Activated naive CD4-positive, alpha-beta T cell treated with anti-CD3 and anti-CD28 coated beads, Interleukin-2, amount 50 U/mL, for 72 hours (primary cell): Measurements from ENCODE around the gene TOPORS. TPM values are rescaled to one million over a fixed set of nuclear protein-coding genes. Genes with fewer than 3 reads are reported as not detected.
"Not testable (repeated sequence)": the region's sequence is repeated elsewhere in the genome, so short reads cannot be mapped to it uniquely, and the experiment has no call there.

Experiments
- ATAC-seq, 2 donors: fragments of 150-1000 bp; cut with Tn5 transposase; 2 replicates each; pipeline ENCODE4 v1.10.0; 2021; ENCODE audit warnings: mild to moderate bottlenecking in 2 of 2, moderate library complexity in 2 of 2
- DNase-seq, 2 donors: peaks; one replicate each; pipeline ENCODE4 v3.0.0; 2021 to 2022; ENCODE audit warnings: low spot score in 2 of 2
- H3K27ac Mint-ChIP-seq, 2 donors: one replicate each; pipeline ENCODE4 v1.8.0; 2022; ENCODE audit warnings: mild to moderate bottlenecking in 2 of 2, mixed read lengths in 2 of 2
- H3K36me3 Mint-ChIP-seq, 2 donors: one replicate each; pipeline ENCODE4 v1.8.0; 2022; ENCODE audit warnings: mixed read lengths in 2 of 2
- H3K9me3 Mint-ChIP-seq, 2 donors: one replicate each; pipeline ENCODE4 v1.8.0; 2022; ENCODE audit warnings: mixed read lengths in 2 of 2
- total RNA-seq, 2 donors: library from RNA; stranded (reverse); gene quantifications; one replicate each; pipeline ENCODE4 v1.2.3, GENCODE V29; 2022

Gene TOPORS
- total RNA-seq: 10 to 100 TPM; 14.1 to 20.9 TPM

- ATAC-seq: peak; percentile 81 to 83
- Mint-ChIP-seq H3K9me3 (no peaks in the 10 kb centered on the region), H3K36me3 (peaks cover 27 to 30% of the 10 kb centered on the region in 2 donors), H3K27ac (peak within 1 kb of the TSS; percentile 97 to 100)
- peak; percentile 85 to 87 for DNase-seq
Observed at GRCh38 chr9:32552172-32552872, at the start of gene TOPORS, which contains the start of gene SMIM27. Gene TOPORS, minus strand, starts transcription at chr9:32552586. Its CDS starts 150 bp downstream, at chr9:32552436. Gene SMIM27, plus strand, starts transcription at chr9:32552327. Its CDS starts 108 bp downstream, at chr9:32552435.

GRCh38 chr9:32599021-32599420 is 46.6 kb upstream of the TOPORS start:
- not testable (repeated sequence) for DNase-seq, H3K27ac Mint-ChIP-seq, H3K9me3 Mint-ChIP-seq, H3K36me3 Mint-ChIP-seq, ATAC-seq

GRCh38 chr9:32596936-32597335 is 44.5 kb upstream of the TOPORS start:
- DNase-seq: no peak
- Mint-ChIP-seq H3K27ac (no peak overlapping the region), H3K9me3 (peaks cover 5 to 7% of the 10 kb centered on the region in 2 donors), H3K36me3 (no peaks in the 10 kb centered on the region)
- ATAC-seq: no peak

- Mint-ChIP-seq H3K27ac (no peak overlapping the region), H3K36me3 (no peaks in the 10 kb centered on the region), H3K9me3 (peaks cover 5 to 7% of the 10 kb centered on the region in 2 donors)
- no peak for DNase-seq
- ATAC-seq: no peak
Observed at GRCh38 chr9:32596096-32596865, 43.9 kb upstream of the TOPORS start.

- DNase-seq (no peak), ATAC-seq (no peak)
- Mint-ChIP-seq H3K36me3 (no peaks in the 10 kb centered on the region), H3K27ac (no peak overlapping the region), H3K9me3 (no peaks in the 10 kb centered on the region)
Observed at GRCh38 chr9:32590898-32591297, 38.5 kb upstream of the TOPORS start.

- H3K36me3 Mint-ChIP-seq: no peaks in the 10 kb centered on the region
- H3K27ac Mint-ChIP-seq: no peak overlapping the region
- ATAC-seq (no peak), DNase-seq (no peak)
- H3K9me3 Mint-ChIP-seq: no peaks in the 10 kb centered on the region
Observed at GRCh38 chr9:32590476-32590875, 38.1 kb upstream of the TOPORS start.

- DNase-seq (no peak), ATAC-seq (peak in 1 of 2 donors; percentile 60)
- no peak overlapping the region for H3K27ac Mint-ChIP-seq
- no peaks in the 10 kb centered on the region for H3K9me3 Mint-ChIP-seq
- H3K36me3 Mint-ChIP-seq: no peaks in the 10 kb centered on the region
Observed at GRCh38 chr9:32589083-32589723, 36.8 kb upstream of the TOPORS start.

GRCh38 chr9:32587901-32588300 is 35.5 kb upstream of the TOPORS start:
- no peak overlapping the region for H3K27ac Mint-ChIP-seq
- no peaks in the 10 kb centered on the region for H3K9me3 Mint-ChIP-seq
- DNase-seq: no peak
- H3K36me3 Mint-ChIP-seq: no peaks in the 10 kb centered on the region
- peak; percentile 62 to 71 for ATAC-seq

GRCh38 chr9:32584784-32585183 is 32.4 kb upstream of the TOPORS start:
- ATAC-seq: no peak
- no peaks in the 10 kb centered on the region for H3K36me3 Mint-ChIP-seq
- no peaks in the 10 kb centered on the region for H3K9me3 Mint-ChIP-seq
- no peak overlapping the region for H3K27ac Mint-ChIP-seq
- DNase-seq: no peak

GRCh38 chr9:32581512-32582143 is 29.2 kb upstream of the TOPORS start:
- H3K36me3 Mint-ChIP-seq: no peaks in the 10 kb centered on the region
- DNase-seq (peak in 1 of 2 donors; percentile 31), ATAC-seq (peak; percentile 26 to 72)
- H3K9me3 Mint-ChIP-seq: no peaks in the 10 kb centered on the region
- no peak overlapping the region for H3K27ac Mint-ChIP-seq

GRCh38 chr9:32580631-32581300 is 28.4 kb upstream of the TOPORS start:
- ATAC-seq: no peak
- DNase-seq: no peak
- H3K27ac Mint-ChIP-seq: no peak overlapping the region
- no peaks in the 10 kb centered on the region for H3K9me3 Mint-ChIP-seq
- H3K36me3 Mint-ChIP-seq: no peaks in the 10 kb centered on the region

- no peaks in the 10 kb centered on the region for H3K36me3 Mint-ChIP-seq
- DNase-seq: peak in 1 of 2 donors; percentile 79
- no peaks in the 10 kb centered on the region for H3K9me3 Mint-ChIP-seq
- peak in 1 of 2 donors; percentile 43 for ATAC-seq
- no peak overlapping the region for H3K27ac Mint-ChIP-seq
Observed at GRCh38 chr9:32579706-32580331, 27.4 kb upstream of the TOPORS start.

- no peaks in the 10 kb centered on the region for H3K36me3 Mint-ChIP-seq
- DNase-seq: no peak
- H3K9me3 Mint-ChIP-seq: no peaks in the 10 kb centered on the region
- ATAC-seq: no peak
- no peak overlapping the region for H3K27ac Mint-ChIP-seq
Observed at GRCh38 chr9:32578976-32579375, 26.6 kb upstream of the TOPORS start.

GRCh38 chr9:32577316-32577715 is 24.9 kb upstream of the TOPORS start:
- DNase-seq (no peak), ATAC-seq (no peak)
- no peaks in the 10 kb centered on the region for H3K9me3 Mint-ChIP-seq
- H3K36me3 Mint-ChIP-seq: peaks cover 0 to 11% of the 10 kb centered on the region in 2 donors
- H3K27ac Mint-ChIP-seq: no peak overlapping the region

GRCh38 chr9:32574858-32575257 is 22.5 kb upstream of the TOPORS start:
- H3K27ac Mint-ChIP-seq: no peak overlapping the region
- DNase-seq: no peak
- no peaks in the 10 kb centered on the region for H3K9me3 Mint-ChIP-seq
- peaks cover 0 to 21% of the 10 kb centered on the region in 2 donors for H3K36me3 Mint-ChIP-seq
- ATAC-seq: no peak

GRCh38 chr9:32573821-32574220 is 21.4 kb upstream of the TOPORS start:
- no peak for ATAC-seq
- Mint-ChIP-seq H3K36me3 (peaks cover 0 to 23% of the 10 kb centered on the region in 2 donors), H3K27ac (peak overlapping the region in 1 of 2 donors; percentile 93), H3K9me3 (no peaks in the 10 kb centered on the region)
- DNase-seq: no peak
